Liver (tissue), 3 donors: ENCODE results near the gene BANK1.

Source experiments
- ATF3 ChIP-seq: IDR thresholded peaks from 2 replicates; pipeline ENCODE4 v1.6.1; 2016; ENCODE audit warnings: antibody characterized with exemption
- CTCF ChIP-seq: fragments of 150-350 bp; IDR thresholded peaks from 2 replicates; pipeline ENCODE4 v1.5.1; 2017; ENCODE audit warnings: improper control_type of control experiment, low read depth, low read length; ENCODE audit not compliant: missing input control
- EGR1 ChIP-seq, 2 donors: IDR thresholded peaks; 2 replicates each; pipeline ENCODE4 v1.6.1; 2016 to 2018; ENCODE audit warnings: antibody characterized with exemption in 2 of 2, low read depth in 2 of 2
- FOXA1 ChIP-seq: IDR thresholded peaks from 2 replicates; pipeline ENCODE4 v1.6.1; 2016; ENCODE audit warnings: antibody characterized with exemption
- GABPA ChIP-seq, 2 donors: IDR thresholded peaks in 1 of 2; conservative IDR thresholded peaks in 1 of 2; 2 replicates each; pipeline ENCODE4 v1.6.1; 2016; ENCODE audit warnings: antibody characterized with exemption in 2 of 2, mild to moderate bottlenecking in 1 of 2, moderate library complexity in 1 of 2
- MAX ChIP-seq: IDR thresholded peaks from 2 replicates; pipeline ENCODE4 v1.6.1; 2016; ENCODE audit warnings: antibody characterized with exemption
- RAD21 ChIP-seq, 2 donors: IDR thresholded peaks; 2 replicates each; pipeline ENCODE4 v1.6.1; 2016; ENCODE audit warnings: antibody characterized with exemption in 2 of 2, mild to moderate bottlenecking in 2 of 2
- REST ChIP-seq: IDR thresholded peaks from 2 replicates; pipeline ENCODE4 v1.6.1; 2016; ENCODE audit warnings: antibody characterized with exemption, mild to moderate bottlenecking
- SP1 ChIP-seq: IDR thresholded peaks from 2 replicates; pipeline ENCODE4 v1.6.1; 2018; ENCODE audit warnings: antibody characterized with exemption, mild to moderate bottlenecking
- TAF1 ChIP-seq: conservative IDR thresholded peaks from 2 replicates; pipeline ENCODE4 v1.6.1; 2016; ENCODE audit warnings: antibody characterized with exemption, mild to moderate bottlenecking
- ZBTB33 ChIP-seq: IDR thresholded peaks from 2 replicates; pipeline ENCODE4 v1.6.1; 2016; ENCODE audit warnings: antibody characterized with exemption
- donor health status: healthy.
- donor health status: healthy.

GRCh38 chr4:101856149-101856548, 65.6 kb downstream of the BANK1 start:
- TF ChIP-seq REST (no peak), CTCF (no peak), RAD21 (IDR thresholded peaks at IDR 0.05) (no peak), ZBTB33 (no peak), MAX (no peak), SP1 (no peak), ATF3 (no peak), FOXA1 (no peak), TAF1 (no peak), EGR1 (IDR thresholded peaks at IDR 0.05; ENCODE audit: low read depth in 2 of 2) (no peak), GABPA (IDR thresholded peaks at IDR 0.05 in 1 of 2, conservative IDR thresholded peaks at IDR 0.05 in 1 of 2) (no peak)
